Brain microvascular endothelial cell (primary cell): ENCODE measurements around the gene FZD10.

Experiments used
- DNase-seq: peaks from one replicate; pipeline ENCODE4 v3.0.0-alpha.2; 2020
- H3K27ac ChIP-seq: fragments of 250-450 bp; sonication (Bioruptor Pico); 2 replicates; pipeline ENCODE4 v1.5.1; 2020; ENCODE audit warnings: mild to moderate bottlenecking, moderate library complexity
- H3K27me3 ChIP-seq: fragments of 250-450 bp; sonication (Bioruptor Pico); replicated peaks from 2 replicates; pipeline ENCODE4 v1.5.1; 2020; ENCODE audit warnings: mild to moderate bottlenecking
- H3K36me3 ChIP-seq: fragments of 250-450 bp; sonication (Bioruptor Pico); replicated peaks from 2 replicates; pipeline ENCODE4 v1.5.1; 2020; ENCODE audit warnings: mild to moderate bottlenecking
- H3K4me3 ChIP-seq: 2 replicates; pipeline ENCODE4 v1.5.1; 2011; ENCODE audit warnings: low read depth, mild to moderate bottlenecking, control low read depth, low read length, moderate library complexity
- in situ Hi-C: cut with HindIII; loops from 2 replicates; pipeline ENCODE4 v1.10.0; 2017; ENCODE audit warnings: low sequenced_read_pairs, low pct_ligation_motif_present
- TF ChIP-seq, protein P1 (sequence below): IDR thresholded peaks from 2 replicates; pipeline ENCODE4 v1.5.1; 2011; ENCODE audit warnings: low read depth, mild to moderate bottlenecking, moderate library complexity, low read length, control low read depth, inconsistent platforms; ENCODE audit errors: missing control alignments

The FZD10 gene

DNA sequence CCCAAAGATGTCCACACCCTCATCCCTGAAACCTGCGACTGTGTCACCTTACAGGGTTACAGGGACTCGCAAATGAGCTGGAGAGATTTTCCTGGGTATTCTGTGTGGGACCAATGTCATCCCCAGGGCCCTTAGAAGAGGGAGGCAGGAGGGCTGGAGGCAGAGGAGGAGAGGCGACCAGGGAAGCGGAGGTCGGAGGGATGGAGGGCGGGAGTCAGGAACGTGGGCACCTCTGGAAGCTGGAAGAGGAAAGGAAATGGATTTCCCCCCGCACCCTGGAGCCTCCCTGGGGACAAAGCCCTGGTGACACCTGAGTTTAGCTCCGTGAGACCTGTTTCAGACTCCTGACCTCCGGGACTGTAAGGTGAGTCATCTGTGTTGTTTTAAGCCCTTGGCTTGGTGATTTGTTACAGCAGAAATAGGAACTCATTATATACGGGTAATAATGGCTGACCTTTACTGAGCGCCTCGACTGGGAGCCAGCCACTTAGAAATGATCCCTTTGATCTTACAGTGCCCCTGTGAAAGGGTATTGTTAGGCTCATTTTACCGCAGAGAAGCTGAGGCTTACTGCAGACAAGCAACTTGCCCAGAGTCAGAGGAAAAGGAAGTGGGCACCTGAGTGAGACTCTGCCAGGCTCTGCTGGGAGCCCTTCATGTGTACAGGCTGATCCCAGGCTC, 29.3 kb upstream of the FZD10 start:
- TF ChIP-seq, protein P1, sequence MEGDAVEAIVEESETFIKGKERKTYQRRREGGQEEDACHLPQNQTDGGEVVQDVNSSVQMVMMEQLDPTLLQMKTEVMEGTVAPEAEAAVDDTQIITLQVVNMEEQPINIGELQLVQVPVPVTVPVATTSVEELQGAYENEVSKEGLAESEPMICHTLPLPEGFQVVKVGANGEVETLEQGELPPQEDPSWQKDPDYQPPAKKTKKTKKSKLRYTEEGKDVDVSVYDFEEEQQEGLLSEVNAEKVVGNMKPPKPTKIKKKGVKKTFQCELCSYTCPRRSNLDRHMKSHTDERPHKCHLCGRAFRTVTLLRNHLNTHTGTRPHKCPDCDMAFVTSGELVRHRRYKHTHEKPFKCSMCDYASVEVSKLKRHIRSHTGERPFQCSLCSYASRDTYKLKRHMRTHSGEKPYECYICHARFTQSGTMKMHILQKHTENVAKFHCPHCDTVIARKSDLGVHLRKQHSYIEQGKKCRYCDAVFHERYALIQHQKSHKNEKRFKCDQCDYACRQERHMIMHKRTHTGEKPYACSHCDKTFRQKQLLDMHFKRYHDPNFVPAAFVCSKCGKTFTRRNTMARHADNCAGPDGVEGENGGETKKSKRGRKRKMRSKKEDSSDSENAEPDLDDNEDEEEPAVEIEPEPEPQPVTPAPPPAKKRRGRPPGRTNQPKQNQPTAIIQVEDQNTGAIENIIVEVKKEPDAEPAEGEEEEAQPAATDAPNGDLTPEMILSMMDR = no peak
- Histone ChIP-seq H3K27ac (no peak overlapping the region), H3K27me3 (no peaks in the 10 kb centered on the region), H3K36me3 (no peaks in the 10 kb centered on the region), H3K4me3 (no peak overlapping the region)
- DNase-seq = no peak
- in situ Hi-C loops = no loop called here

DNA sequence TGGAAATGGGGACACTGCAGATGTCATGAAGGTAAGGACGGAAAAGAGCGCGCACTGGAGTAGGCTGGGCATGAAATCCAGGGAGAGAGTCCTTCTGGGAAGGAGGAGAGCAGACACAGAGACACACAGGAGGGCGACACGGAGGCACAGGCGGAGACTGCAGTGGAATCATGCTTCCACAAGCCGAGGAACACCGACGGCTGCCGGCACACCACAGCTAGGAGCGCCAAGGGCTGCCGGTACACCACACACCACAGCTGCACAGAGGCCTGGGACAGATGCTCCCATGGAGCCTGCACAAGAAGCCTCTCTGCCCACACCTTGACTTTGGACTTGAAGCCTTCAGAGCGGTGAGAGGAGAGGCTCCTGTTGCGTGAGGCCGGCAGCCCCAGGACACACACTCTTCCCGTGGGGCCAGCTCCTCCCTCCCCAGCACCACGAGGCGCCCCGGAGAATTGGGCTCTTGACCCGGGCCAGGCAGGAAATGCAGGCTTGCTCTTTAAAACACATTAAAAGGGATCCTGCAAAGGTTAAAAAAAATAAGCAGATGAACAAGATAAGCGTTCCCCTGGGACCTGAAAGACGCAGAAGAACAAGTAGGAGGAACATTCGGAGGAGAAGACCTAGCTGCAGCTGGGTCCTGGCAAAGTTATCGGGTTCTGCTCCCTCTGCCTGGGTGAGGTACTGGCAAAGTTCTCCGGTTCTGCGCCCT, 28.3 kb upstream of the FZD10 start:
- TF ChIP-seq, protein P1 = no peak
- in situ Hi-C loops = no loop called here
- no peak overlapping the region for H3K4me3 ChIP-seq
- DNase-seq = no peak
- H3K27me3 ChIP-seq = no peaks in the 10 kb centered on the region
- no peaks in the 10 kb centered on the region for H3K36me3 ChIP-seq
- H3K27ac ChIP-seq = no peak overlapping the region

DNA sequence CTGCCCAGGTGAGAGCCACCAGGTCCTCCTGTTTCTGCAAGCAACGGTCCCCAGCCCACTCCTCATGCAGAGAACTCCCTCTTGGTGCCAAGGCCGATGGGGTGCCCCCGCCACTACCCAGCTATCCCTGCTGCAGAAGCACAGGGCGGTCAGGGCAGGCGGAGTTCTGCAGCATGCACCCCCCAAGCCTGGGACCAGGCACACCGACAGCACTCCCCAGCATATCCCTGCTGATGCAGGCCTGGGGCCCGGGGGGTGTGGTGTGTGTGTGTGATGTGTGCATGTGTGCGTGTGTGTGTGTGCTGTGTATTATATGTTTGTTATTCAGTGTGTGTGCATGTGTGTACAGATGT, 27.7 kb upstream of the FZD10 start:
- Histone ChIP-seq H3K36me3 (no peaks in the 10 kb centered on the region), H3K27ac (no peak overlapping the region), H3K27me3 (no peaks in the 10 kb centered on the region), H3K4me3 (no peak overlapping the region)
- TF ChIP-seq, protein P1 = no peak
- in situ Hi-C loops = no loop called here
- DNase-seq = no peak

DNA sequence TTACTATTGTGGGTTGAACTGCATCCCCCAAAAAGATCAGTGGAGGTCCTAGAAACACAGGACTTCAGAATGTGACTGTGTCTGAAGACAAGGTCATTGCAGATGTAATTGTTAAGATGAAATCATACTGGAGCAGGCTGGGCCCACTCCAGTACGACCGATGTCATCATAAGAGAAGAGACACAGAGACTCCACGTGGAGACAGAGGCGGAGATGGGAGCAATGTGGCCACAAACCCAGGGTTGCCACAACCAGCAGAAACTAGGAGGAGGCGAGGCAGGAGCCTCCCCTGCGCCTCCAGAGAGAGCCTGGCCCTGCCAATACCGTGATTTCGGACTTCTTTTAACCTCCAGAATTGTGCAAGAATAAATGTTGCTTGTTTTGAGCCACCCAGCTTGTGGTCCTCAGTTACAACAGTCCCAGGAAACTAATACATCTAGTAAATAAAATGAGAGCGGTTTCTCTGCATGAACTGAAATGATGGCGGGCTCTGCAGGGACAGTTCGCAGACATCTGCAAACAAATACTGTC, 25.7 kb upstream of the FZD10 start:
- no peaks in the 10 kb centered on the region for H3K27me3 ChIP-seq
- TF ChIP-seq, protein P1 = no peak
- no peak overlapping the region for H3K4me3 ChIP-seq
- in situ Hi-C loops = no loop called here
- no peak for DNase-seq
- no peak overlapping the region for H3K27ac ChIP-seq
- H3K36me3 ChIP-seq = no peaks in the 10 kb centered on the region

DNA sequence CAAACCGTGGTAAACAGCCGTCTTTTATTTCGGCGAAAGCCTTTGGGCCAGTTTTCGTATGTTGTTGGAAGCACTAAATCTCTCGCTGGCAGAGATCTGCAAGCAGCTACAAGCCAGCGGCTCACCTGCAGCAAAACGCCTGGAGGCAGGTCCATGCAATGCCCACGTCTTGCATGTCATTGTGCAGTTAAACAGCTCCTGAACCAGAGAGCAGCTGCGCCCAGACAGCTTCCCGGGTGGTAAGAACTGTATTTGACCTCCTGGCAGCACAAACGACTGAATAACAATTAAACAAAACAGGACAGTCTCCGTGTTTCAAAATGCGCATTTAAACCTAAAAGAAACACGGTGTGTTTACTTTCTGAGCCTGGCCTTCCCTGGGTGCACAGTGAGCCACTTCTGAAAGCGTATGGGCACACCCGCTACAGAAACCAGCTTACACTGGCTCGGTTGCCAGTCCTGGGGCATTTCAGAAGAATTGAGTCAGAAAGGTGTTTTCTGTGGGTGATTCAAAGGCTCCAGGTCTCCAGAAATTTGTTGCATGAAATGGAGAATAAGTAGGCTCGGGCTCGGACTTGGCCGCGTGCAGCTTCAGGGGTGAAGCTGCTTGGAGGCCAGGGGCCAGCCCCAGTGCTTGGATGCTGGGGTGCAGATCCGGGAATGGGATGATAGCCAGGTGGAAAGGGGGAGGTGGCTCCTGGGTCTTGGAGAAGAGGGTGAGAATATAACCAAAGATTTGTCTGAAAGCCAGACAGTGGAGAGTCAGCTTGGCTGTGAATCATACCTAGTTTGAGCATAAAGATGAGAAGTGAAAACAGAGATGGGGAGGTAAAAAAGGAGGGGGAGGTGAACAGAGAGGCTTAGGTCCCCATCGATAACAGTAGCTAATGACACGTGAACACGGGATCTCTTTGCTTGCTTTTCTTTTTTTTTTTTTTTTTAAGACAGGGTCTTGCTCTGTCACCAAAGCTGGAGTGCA, 24.9 kb upstream of the FZD10 start:
- in situ Hi-C loops = no loop called here
- no peak overlapping the region for H3K4me3 ChIP-seq
- TF ChIP-seq, protein P1 = no peak
- H3K27ac ChIP-seq = no peak overlapping the region
- no peak for DNase-seq
- H3K36me3 ChIP-seq = no peaks in the 10 kb centered on the region
- no peaks in the 10 kb centered on the region for H3K27me3 ChIP-seq
